GM04503 (cell line): Measurements from ENCODE around the gene BCL2L2.
"Not testable (repeated sequence)": the region's sequence is repeated elsewhere in the genome, so short reads cannot be mapped to it uniquely, and the experiment has no call there.

Source experiments
- DNase-seq: peaks from one replicate; pipeline ENCODE4 v3.0.0-alpha.2; 2012; ENCODE audit warnings: low read depth

BCL2L2 gene, protein sequence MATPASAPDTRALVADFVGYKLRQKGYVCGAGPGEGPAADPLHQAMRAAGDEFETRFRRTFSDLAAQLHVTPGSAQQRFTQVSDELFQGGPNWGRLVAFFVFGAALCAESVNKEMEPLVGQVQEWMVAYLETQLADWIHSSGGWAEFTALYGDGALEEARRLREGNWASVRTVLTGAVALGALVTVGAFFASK

DNA sequence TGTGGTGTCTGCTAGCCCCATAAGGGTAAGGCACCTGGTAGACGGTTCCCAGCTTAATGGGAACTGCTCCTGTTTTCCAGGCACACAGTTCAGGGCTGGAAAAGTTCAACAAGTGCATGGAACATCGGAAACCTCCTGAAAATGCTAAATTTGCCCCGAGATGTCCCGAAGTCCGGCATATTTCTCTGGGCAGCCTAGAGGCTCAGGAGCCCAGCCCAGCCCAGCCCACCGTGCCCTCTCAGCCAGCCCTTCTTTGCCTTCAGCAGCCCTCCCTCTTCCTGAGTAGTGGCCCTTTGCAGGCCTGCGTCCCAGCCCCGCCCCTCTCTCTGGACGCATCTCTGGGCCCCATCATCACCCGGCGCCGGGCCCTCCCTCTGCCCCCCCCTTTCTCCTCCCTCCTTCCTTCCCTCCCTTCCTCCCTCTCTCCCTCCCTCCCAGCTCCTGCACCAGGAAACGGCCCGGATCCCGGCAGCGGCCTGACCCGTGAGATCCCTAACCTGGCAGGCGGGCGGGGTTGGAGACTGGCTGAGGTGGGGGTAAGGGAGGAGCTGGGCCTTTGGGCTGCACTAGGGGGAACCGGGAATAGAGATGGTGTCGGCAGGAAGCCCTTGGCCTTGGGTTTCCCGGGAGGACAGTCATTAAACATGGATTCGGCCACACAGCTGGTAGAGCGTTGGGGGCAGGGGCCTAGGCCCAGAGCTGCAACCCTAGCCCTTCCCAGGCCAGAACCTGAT, at the start of gene BCL2L2:
TSS of gene BCL2L2 (plus strand) at position 422 of the 734 bp plus-strand sequence. CDS start 935 bp downstream, outside the sequence.
- no peak for DNase-seq

DNA sequence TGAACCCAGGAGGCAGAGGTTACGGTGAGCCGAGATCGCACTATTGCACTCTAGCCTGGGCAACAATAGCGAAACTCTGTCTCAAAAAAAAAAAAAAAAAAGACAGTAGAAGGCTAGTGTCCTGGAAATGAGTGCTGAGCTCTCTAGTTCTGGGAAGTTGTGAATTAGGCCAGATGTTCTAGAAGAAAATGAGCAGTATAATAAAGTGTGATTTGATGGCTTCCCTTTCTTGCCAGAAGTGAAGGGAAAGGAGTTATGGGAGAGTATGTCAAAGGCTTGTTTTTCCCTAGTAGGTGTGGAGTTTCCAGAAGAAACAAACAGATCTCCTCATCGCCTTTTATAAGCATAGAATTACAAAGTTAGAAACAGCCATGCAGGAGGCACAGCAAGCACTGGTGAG, 48.4 kb upstream of the BCL2L2 start:
- DNase-seq = no peak

DNA sequence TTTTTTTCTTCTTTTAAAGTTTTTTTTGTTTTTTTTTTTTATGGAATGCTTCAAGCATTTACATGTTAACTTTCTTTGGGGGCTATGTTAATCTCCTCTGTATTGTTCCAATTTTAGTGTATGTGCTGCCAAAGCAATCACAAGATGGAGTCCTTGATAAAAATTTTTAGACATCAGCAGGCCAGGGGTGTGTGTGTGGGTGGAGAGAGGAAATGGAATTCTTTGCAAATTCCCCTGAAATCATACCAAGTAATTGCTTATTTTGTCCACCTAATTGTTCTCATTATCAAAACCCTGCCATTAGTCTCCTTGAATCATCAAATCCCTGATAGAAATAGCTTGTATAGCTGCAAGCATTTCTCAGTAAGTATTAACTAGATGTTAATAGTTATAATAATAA, 47.2 kb upstream of the BCL2L2 start:
- no peak for DNase-seq

DNA sequence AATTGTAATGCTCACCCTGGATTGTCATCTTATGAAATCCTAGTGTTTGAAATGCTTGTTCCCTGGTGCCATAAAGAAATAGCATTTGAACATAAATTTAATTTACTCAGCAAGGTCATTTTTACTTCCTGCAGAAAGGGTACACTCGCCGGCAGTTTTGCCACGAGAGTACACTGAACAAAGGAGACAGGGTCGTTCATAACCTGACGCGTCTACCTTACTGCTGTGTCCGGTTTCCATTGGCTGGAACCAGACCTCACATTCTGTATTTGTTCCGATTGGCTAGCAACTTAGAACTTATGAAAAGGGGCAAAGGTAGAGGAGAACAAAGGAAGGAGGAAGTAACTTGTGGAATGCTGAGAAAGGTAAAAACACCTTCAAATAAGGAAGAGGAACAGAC, 45.8 kb upstream of the BCL2L2 start:
- DNase-seq = not testable (repeated sequence)

DNA sequence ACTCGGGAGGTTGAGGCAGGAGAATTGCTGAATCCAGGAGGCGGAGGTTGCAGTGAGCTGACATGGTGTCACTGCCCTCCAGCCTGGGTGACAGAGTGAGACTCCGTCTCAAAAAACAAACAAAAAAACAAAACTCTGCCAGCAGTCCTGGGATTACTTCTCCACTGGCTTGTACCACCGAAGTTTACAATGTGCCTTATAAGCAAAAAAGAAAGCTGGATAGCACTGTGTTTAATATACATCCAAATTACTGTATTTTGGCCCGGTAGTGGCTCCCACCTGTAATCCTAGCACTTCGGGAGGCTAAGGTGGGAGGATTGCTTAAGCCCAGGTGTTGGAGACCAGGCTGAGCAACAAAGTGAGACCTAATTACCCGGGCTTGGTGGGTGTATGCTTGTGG, 37.4 kb upstream of the BCL2L2 start:
- DNase-seq = no peak

DNA sequence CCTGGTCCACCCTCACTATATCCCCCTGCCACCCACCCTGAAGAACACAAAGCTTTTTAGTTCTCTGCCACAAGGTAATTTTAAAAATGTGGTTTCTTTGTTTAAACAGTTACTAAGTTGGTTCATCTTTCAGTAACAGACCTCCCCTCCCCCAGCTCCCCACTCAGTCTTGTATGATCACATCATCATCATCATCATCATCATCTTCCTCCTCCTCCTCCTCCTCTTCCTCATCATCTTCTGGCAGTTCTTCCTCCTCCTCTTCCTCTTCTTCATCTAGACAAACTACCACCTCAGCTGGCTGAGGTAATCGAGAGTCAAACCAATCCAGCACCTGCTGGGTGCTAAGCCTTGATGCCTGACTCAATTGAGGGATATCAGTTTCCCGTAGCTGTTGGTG, 31.2 kb upstream of the BCL2L2 start:
- no peak for DNase-seq

DNA sequence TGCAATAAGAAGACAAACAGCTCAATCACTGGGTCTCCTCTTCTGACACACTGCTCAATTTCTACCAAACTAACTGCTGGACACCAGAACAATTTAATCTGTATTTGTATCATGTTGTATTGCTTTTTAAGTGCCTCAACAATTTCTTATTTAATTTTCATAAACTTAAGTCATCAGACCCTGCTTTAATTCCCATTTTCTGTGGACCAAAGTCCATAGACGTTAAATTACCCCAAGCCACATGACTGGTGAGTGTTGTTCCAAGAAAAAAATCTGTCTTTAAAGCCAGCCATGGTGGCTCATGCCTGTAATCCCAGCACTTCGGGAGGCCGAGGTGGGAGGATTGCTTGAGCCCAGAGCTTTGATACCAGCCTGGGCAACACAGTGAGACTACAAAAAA, 29.4 kb upstream of the BCL2L2 start:
- DNase-seq = no peak

DNA sequence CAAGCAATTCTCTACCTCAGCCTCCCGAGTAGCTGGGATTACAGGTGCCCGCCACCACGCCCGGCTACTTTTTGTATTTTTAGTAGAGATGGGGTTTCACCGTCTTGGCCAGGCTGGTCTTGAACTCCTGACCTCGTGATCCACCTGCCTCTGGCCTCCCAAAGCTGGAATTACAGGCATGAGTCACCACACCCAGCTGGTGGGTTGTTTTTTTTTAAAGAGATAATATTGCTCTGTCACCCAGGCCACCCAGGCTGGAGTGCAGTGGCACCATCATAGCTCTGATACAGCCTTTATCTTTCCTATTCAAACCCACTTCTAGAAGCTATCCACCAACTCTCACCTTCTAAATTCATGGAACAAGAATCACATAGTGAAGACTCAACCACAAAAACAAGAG, 28.7 kb upstream of the BCL2L2 start:
- not testable (repeated sequence) for DNase-seq

DNA sequence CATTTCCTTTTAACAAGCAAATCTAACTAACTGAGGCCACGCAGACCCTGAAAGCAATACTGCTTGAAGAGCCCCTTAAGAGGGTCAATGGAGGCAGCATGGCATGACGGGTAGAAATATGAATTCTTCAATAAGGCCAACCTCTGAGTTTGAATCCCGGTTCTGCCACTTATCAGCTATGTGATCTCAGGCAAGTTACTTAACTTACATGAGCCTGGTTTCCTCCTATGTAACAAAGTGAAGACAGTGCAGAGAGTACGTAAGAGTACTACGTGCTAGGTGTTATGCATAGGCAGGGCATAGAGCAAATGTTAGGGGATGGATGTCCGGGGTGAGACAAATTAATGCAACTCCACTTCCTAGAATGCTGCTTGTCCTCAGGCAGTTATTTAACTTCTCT, 25.4 kb upstream of the BCL2L2 start:
- no peak for DNase-seq

DNA sequence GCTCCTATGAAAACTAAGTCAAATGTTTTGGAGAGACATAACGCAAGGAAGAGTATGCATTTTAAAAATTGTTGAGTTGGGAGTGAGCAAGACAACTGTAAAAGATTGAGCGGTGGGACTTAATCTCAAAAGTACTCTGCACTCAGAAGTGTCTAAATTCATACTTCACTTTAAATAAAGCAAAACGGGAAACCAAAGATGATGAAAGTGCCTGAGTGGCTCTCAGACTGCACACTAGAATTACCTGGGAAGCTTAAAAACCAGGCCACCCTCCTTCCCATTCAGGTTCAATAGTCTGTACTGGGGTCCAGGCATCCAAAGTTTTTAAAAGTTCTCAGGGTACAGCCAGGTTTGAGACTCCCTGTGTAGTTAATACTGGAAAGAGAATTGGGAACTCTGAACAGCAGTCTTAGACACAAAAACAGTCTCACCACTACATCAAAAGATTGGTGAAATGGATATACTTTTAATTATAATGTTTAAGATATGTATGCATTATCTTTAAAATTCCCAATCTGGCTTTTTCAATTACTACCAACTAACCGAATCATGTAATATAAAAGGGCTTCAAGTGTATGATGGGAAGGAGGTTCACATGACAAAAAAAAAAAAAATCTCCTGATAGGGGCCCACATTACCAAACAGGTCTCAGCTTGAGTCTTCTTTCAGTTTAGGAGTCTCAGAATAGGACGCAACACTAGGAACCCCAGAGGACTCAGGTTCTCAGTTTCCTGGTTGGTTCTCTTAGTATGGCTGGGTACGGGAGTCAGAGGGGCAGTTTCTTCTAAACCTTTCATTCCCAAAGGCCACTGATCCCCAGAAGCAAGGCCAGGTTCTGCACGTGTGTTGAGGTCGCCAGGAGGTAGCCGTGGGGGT, 21.7 kb upstream of the BCL2L2 start:
- no peak for DNase-seq

DNA sequence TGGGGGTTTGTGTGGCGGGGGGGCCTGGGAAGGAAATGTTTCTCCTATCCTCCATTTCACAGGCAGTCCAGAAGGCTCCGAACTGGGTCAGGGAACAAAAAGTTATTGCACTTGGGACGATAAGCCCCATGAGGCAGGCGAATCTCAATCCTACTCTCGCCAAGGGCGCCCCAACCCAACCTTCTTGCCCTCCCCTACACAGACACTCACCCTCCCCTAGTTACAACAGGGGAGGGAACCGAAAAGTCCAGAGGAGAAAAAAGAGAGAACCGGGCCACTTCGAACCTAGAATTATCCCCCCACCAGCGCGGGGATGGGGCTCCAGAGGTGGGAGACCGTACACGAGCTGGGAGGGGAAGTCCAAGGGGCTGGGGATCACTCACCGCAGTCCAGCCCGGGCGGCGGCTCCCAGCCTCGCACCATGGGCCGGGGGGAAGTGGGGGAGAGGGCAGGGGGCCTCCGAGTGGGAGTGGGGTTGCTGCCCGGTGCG, 21.1 kb upstream of the BCL2L2 start:
- no peak for DNase-seq

DNA sequence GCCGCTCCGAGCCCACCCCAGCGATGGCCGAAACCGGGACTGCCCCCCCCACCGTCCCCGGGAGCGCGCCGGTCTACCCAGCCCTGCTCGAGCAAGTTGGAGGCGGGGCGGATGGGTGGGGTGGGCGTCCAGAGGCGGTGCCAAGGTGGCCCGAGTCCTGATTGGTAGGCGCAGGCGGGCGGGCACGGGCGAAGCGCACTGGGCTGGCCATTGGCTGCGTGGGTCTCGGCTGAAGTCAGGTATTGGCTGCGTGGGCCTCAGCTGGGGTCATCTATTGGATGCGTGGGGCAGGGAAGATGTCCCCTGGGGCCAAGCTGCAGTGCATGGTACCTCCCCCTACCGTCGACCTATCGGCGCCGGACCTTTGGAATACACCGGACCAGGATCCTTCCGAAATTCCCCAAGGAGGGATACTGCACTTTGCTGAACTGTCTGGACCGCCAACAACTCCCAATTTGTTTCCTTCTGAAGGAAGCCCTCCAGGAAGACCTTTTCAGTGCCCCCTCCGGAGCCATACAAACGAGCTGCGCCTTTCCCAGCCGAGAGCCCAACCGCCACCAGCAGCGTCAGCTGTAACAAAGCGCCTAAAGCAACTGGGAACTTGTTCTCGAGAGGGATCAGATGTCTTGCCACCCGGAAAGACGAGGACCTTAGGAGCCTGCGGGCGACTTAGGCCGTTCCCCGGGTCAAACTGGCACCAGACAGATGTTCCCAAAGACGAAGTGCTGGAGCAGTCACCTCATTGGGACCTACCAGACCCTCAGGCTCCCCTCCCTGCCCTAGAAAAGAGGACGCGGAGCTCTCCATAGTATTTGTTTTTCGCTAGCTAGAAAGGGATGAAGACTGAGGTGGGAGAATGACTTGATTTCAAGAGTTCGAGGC, 20.4 kb upstream of the BCL2L2 start, which contains the start of gene HOMEZ:
TSS of gene HOMEZ (minus strand) at position 113 of the 882 bp plus-strand sequence. CDS start 180 bp downstream, outside the sequence.
- DNase-seq = peak; percentile 90

DNA sequence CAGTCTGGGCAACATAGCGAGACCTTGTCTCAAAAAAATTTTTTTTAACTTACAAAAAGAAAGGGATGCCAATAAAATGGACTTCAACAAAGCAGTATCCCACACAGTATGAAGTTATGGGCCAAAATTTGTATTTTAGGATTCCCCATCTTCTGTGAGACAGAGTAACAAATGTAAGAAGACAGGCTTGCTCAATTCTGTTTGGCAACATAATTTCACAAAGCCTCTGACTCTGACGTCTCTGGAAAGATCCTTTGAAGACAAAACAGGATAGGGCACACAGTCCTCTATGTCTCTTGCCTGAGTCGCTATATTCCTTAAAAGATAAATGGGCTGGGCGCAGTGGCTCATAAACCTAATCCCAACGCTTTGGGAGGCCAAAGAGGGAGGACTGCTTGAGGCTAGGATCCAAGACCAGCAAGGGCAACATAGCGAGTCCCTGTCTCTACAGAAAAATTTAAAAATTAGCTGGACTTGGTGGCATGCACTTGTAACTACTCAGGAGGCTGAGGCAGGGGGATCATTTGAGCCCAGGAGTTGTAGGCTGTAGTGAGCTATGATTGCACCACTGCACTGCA, 19.6 kb upstream of the BCL2L2 start:
- no peak for DNase-seq

DNA sequence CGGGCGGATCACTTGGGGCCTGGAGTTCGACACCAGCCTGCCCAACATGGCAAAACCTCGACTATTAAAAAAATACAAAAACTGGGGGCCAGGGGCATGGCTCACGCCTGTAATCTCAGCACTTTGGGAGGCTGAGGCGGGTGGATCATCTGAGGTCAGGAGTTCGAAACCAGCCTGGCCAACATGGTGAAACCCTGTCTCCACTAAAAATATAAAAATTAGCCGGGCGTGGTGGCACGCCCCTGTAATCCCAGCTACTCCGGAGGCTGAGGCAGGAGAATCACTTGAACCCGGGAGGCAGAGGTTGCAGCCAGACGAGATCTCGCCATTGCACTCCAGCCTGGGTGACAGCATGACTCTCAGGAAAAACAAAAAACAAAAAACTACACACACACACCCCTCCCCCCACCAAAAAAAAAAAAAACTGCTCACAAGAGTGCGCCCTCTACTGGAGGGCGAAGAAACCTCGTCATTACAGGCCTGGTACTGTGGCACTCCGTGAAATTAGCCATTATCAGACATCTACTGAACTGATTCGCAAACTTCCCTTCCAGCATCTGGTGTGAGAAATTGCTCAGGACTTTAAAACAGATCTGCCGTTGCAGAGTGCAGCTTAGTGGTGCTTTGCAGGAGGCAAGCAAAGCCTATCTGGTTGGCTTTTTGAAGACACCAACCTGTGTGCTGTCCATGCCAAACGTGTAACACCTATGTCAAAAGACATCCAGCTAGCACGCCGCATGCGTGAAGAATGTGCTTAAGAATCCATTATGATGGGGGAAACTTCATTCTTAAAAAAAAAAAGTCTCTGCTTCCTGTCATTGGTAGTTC, 11.7 kb upstream of the BCL2L2 start:
- DNase-seq = no peak

DNA sequence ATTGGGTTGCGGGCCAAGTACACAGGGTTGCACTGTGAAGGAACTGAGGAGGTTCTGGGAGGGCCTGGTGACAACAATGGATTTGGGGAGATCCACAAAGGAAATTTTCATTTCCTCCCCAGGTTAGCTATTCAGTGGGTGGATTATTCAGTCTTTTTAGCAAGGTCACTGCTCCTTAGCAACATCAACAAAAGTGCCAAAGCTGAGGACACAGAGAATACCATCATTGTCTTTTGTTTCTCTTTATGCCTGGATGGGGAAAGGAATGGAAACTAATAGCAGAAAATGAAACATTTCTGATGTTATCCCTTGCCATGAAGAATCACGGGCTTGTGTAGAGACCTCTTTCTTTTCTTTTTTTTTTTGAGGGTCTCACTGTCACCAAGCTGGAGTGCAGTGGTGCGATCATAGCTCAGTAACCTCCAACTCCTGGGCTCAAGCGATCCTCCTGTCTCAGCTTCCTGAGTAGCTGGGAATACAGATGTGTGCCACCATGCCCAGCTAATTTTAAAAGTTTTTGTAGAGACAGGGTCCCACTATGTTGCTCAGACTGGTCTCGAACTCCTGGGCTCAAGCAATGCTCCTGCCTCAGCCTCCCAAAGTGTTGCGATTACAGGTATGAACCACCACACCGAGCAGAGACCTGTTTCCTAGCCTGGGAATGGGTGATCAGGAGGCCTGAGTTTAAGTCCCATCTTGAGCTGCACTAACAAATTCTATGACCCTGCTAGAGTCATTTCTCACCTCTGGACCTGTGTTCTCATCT, 10.4 kb upstream of the BCL2L2 start:
- DNase-seq = no peak

DNA sequence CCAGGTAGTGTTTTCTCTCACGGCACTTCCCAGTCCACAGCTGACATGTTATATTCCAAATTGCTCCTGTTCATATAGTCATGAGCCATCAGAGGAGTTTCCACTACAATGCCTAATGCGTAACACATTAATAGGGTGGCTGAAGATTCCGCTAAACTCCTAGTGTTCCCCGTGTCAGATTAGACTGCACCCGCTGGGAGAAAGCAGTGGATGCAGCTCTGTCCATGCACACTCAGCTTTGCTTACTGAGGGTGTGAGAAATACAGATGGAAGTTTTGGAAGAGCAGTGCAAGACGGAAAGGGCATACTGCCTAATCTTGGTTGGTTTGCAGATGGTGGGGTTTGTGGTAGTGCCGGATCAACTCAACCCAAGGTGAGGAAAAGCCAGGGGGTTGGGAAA, 9.5 kb upstream of the BCL2L2 start:
- DNase-seq = no peak

DNA sequence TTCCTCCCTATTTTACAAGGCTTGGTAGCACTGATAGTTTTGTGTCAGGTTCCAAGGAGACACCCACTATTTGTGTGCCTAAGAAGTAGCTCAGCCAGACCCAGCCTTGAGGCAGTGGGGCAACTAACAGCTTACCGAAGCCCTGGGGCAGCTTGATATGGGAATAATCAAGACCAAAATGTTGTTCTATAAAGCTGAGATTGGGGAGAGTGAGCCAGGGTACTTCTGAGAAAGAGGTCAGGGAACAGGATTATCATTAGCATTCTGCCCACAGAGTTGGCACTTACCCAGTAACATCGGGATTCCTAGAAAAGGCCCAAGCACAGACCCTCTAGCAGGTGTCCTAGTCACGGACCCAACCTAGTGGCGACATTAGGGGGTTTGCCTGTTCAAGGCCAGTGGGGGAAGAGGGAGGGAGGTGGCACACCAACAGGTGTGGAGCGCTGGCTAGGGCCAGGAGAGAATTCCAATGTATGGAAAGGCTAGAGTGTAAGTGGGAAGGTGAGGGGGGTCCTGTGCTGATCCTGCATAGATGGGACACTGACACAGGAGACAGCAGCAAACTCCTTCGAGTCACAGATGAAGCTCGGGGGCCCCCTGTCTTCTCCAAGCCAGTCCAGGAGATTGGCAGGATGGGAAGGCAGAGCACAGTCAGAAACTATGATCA, 8.9 kb upstream of the BCL2L2 start:
- no peak for DNase-seq

DNA sequence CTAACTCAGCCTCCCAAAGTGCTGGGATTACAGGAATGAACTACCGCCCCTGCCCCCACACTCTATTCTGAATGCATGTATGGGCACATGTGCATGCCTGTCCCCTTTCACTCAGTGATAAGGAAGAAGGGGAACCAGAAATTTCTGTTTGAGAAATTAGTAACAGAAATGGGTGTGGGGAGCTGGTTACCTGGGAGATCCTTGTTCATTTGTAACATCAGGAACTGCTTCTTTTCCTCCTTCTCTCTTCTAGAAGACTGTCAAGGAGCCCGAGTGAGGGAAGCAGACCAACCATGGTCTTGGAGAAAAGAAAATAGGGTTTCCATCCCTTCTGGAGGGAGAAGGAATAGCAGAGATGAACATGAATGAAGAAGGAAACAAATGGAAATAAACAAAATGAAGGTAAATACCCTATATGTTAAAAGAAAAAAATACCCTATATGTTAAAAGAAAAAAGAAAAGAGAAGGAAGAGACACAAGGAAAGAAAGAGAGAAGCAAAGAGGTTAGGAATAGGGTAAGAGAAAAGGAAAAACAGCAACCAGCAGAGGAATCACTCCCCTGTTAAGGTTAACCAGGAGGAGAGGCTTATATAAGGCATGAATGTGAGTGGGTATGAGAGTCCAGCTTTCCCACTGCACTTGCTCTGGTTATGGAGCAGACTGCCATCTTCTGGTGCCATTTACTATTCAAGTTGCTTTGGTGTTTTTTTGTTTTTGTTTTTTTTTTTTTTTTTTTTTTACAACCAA, 7.2 kb upstream of the BCL2L2 start:
- no peak for DNase-seq
